Stimulated activated CD4-positive, alpha-beta T cell treated with anti-CD3 and anti-CD28 coated beads, Interleukin-1b, Interleukin-23, amount 100 ng/mL, for 4 hours (primary cell): ENCODE data around the gene NCOA4.
"Not testable (repeated sequence)": the region's sequence is repeated elsewhere in the genome, so short reads cannot be mapped to it uniquely, and the experiment has no call there.

Source experiments
- DNase-seq, 2 donors: peaks; one replicate each; pipeline ENCODE4 v3.0.0-alpha.2; 2020; ENCODE audit warnings: low read depth in 2 of 2

The NCOA4 gene

DNA sequence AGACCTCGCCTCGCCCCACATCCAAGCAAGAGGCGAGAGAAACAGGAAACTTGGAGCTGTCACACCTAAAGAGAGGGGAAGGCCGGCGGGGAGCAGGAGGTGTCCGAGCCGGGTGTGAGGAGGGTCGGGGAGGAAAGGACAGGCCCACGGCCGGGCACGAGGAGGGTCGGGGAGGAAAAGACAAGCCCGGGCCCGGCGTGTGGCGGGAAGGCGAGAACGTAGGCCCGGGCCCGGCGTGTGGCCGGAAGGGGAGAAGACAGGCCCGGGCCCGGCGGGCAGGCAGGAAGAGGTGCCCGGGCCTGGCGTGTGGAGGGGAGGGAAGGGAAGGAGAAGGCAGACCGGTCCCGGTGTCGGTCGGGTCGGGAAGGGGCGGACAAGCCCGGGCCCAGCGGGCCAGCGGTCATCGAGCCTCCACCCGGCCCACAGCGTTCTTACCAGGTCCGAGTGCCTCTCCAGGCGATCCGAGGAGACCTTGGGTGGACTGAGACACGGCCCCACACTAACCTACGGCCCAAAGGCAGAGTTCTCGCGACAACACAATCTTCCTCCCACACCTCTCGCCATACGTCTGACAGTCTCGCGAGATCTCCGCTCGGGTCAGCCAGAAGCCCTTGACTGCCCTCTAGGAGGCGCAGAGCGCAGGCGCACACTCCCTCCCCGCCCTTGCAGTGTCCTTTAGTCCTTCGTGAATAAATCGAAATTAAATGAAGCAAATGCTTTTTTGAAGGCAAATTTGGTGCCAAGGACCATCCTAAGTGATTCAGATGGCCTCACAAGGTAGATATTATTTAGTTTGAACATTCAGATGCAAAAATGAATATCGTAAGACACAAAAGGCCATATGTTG, at the start of gene NCOA4:
Gene NCOA4 (minus strand): TSS at position 533 of the 847 bp plus-strand sequence. CDS start 13,943 bp downstream, outside the sequence.
- DNase-seq = peak; percentile 91 to 92

DNA sequence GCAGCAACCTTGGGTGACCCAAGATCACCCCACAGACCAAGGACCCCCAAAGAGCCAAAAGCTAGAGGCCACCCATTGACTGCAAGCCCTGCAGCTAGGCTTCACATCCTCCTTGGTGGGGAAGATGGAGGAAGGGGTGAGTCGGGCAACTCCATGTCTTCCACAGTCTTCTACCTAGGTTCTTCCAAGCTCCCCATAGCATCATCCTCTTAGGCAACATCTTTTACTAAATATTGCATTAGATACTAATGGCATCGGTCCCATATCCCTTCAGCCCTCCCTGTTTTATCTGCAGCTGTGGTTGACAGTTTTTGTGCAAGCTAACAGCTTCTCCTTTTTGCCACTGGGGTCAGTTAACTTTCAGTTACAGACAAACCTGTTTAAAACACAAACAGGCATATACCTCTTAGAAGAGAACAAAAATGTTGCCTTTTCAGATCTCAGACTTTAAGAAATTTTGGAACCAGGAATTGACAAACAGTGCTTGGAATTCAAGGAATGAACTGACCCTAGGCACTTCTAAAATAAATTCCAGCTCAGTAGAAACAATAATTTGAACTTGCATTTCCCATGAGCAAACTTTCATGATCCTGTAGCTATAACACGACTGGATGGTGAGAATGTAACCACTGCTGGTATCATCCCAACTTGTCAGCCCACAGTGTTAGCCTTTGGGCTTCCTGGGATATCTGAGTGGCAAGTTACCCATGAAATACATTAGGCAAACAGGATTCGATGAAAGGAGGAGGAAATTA, 49.6 kb upstream of the NCOA4 start:
- DNase-seq = no peak

DNA sequence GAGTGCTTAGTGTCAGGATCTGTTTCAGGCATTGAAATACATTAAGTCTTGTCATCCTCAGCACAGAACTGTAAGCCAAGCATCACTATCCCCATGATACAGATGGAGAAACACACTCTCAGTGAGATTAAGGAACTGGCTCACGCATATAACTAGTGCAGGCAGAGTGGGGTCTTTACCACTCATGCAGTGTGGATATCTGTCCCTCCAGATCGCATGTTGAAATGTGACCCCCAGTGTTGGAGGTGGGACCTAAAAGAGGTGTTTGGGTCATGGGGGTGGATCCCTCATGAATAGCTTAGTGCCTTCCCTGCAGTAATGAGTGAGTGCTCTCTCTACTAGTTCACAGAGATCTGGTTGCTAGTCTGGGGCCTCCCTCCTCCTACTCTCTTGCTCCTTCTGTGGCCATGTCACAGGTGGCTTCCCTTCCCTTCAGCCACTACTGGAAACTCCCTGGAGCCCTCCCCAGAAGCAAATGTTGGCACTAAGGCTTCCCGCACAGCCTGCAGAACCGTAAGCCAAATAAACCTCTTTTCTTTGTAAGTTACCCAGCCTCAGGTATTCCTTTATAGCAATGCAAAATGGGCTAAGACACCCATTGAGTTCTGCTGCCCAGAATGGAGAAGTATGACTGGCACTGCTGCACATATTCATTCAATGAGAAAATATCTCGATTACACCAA, 47.4 kb upstream of the NCOA4 start:
- DNase-seq = no peak

DNA sequence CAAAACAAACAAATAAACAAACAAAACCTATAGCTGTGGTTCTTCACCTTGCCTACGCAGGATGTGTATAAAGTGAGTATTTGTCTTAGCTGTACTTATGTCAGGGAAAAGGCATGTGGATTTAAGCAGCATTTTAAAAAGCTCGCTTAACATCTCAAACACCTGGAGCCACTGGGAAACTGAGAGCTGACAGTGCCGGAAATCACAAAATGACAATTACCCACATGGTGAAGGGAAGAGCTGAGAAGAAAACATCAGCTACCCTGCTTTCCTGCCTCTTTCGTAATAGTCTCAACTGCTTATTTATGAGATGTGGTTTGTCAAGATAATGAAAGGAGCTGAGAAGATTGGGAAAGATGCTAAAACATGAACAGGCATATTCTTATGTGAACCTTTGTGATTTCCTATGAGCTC, 46.7 kb upstream of the NCOA4 start:
- no peak for DNase-seq

DNA sequence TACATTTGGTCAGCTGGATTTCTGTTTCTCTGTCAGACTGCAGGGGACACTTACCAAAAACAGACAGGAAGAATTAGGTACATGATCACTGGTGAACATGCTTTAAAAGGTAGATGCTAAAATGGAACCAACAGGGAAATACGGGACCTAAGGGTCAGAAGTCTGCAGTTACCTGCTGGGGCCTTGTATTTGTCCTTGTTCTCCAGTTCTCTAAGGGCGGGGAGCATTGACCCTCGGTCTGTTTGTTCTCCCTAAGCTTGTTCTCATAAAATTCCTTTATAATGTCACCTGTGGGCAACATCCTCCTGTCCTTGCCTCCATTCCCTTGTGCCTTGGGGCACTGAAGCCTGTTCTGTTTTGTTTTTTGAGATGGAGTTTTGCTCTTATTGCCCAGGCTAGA, 45.4 kb upstream of the NCOA4 start:
- no peak for DNase-seq

DNA sequence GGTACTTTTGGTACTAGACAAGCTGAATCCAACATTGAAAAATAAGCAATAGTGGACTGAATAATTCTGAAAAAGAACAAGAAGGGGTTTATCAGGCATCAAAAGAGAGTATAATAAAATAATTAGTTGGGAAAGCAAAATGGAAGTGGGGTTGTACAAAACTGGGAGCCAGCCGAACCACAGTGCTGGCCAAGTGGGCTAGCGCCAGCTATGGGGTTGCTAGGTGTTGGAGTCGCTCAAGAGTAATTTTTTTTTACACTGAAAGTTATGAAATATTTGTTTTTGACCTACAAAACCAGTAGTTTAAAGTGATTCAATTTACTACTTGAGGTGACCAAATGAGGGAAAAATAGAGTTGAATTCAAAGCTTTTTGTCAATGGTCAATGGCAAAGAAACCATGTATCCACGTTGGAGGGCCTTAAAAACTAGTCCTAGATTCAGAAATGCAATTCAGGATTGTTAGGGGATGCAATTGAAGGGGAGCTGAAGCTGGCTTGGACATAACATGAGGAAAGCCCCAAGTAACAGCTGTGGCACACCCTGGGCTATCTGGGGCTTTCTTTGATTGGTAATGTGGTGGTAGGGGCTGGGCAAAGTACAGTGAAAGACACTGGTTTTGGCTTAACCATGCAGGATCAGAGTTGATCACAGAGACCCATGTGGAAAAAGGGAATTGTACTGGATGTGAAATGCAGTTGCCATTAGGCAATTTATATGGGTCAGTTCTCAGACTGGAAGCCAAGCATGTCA, 43.9 kb upstream of the NCOA4 start:
- DNase-seq = no peak

DNA sequence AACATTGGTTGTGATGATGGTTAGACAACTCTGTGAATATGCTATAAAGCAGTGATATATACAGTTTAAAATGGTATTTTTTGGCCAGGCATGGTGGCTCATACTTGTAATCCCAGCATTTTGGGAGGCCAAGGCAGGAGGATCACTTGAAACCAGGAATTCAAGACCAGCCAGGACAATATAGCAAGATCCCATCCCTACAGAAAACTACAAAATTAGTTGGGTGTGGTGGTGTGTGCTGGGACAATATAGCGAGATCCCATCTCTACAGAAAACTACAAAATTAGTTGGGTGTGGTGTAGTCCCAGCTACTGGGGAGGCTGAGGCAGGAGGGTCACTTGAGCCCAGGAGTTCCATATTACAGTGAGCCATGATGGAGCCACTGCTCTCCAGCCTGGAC, 43.1 kb upstream of the NCOA4 start:
- no peak for DNase-seq

DNA sequence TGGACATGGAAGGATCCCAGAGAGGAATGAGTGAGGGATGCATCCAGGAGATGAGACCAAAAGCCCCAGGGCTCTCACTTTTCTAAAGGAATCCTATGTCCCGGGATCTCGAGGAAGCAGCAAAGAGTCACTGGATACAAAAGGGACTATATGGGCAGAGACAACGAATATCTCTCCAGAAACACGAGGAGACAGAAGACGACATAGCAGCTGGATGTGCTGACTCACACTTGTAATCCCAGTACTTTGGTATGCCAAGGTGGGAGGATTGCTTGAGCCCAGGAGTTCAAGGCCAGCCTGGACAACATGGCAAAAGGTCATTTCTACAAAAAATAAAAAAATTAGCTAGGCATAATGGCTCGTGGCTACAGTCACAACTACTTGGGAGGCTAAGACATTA, 40.3 kb upstream of the NCOA4 start:
- no peak for DNase-seq

DNA sequence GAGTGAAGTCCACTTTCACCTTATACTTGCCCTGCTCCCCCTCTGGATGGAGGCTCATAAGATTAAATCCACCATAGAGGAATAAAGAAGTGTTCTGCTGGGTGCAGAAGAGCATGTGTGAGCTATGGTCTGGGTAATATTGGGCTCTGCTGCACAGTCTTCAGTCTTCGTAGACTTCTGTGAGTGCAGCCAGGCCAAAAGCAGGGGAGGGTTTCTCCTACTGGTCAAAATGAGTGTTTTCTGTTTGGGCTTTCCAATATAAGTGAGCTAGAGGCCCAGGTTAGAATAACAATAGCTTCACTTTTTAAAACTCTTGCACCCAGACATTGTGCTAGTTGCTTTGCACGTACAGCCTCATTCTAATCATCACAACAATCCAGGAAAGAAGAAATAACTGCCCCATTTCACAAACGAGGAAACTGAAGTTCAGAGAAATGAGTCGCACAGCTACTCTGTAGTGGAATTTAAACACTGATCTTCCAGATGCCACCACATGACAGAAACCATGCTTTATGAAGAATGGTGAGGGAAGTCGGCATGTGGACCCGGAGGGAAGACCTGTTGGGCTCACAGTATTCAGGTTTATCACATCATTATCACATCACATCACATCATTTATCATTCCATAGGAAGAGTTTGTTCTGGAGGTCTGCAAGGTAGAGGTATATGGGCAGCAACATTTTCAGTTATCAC, 39.5 kb upstream of the NCOA4 start:
- no peak for DNase-seq

DNA sequence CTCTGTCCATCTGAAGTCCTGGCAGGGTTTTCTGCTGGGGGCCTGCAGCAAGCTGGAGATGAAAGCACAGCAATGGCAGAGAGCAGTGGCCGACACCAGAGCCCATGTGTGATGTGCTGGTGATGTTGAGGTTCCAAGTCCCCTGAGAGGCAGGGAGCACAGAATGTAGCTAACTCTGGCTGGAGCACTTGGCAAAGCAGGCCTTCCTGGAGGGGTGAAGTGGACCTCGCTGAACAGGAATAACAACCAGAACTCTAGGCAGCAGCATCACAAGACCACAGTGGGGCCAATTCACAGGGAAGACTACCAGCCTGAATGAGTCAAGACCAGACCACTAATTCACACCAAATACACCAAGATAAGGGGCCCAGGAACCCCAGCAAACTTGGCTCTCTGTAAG, 38.5 kb upstream of the NCOA4 start:
- DNase-seq = no peak

DNA sequence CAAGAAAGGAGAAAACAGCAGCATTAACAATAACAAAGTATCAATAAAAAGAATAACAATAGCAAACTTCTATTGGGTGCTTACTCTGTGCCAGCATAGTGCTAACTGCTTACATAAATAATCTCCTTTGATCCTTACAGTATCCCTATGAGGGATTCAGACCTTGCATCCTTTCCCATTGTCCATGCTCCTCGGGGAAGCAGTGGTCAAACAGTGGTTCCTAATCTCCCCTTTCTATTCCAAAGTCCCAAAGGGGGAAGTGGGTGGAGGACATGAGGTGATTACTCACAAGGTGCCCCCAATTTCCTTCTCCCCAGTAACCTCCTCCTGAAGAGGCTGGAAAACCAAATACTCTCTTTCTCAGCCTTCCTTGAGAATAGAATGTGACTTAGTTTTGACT, 37.7 kb upstream of the NCOA4 start:
- DNase-seq = no peak

DNA sequence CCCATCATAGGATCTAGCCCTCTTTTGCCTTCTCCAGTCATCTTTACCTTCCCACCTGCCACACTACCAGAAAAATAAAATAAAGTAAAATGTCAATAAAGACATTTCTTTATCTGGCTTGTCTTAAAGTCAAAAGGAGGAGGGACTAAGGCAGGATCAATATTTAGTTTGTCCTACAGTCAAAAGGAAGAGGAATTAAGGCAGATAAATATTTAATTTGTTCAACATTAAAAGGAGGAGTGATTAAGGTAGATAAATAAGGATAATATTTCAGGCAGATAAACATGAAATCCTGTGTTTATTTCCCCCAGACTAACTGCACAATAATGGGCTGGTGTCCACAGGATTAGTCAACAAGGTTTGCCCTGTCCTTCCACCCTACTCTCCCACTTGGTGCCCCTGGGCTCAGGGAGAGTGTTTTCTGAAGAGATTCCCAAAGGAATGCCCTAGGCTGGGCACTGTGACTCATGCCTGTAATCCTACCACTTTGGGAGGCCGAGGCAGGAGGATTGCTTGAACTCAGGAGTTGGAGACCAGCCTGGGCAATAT, 33.9 kb upstream of the NCOA4 start:
- DNase-seq = no peak

DNA sequence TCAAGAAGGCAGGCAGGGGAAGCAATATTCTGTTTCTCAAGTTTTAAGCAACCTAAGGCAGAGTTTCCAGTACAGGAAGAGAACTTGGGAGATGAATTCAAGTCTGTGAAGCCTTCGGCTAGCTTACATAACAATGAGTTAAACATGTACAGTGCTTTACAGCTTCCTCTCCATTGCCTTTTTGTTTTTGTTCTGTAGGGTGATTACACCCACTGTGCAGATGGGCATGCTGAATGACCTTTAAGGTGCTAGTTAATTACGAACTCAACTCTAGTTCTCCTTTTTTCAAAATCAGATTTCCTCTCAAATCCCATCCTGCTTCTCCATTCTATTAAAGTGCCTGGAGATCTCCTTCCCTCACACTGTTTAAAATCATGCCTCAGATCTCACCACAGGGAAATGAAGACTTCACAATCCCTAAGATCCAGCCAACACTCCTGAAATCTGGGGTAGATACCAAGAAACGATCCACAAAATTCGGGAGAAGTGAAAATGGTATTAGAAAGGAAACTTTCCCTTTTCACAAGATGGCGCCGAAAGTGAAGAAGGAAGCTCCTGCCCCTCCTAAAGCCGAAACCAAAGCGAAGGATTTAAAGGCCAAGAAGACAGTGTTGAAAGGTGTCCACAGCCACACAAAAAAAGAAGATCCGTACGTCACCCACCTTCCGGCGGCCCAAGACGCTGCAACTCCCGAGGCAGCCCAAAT, 32.5 kb upstream of the NCOA4 start:
- no peak for DNase-seq

DNA sequence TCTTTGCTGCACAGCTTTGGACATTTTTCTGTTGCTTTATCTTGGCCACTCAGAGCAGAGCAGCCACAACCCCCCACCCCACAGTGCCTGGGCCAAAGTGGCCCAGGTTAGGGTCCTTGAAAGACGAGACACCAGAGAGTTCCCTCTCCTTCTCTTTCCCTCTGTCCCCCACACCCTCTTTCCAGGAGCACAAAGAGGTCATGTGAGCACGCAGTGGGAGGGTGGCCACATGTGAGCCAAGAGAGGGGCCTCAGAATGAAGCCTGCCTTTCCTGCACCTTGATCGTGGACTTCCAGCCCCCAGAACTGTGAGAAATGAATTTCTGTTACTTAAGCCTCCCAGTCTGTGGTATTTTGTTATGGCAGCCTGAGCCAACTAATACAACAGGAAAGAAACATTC, 30.3 kb upstream of the NCOA4 start:
- DNase-seq = no peak

DNA sequence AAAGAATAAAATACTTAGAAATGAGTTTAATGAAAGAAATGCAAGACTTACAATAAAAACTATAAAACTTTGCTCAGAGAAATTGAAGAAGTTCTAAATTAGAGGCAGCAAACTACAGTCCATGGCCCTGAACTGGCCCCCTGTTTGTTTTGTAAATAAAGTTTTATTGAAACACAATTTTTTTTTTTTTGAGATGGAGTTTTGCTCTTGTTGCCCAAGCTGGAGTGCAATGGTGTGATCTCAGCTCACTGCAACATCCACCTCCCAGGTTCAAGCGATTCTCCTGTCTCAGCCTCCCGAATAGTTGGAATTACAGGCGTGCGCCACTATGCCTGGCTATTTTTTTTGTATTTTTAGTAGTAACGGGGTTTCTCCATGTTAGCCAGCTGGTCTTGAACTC, 27.5 kb upstream of the NCOA4 start:
- DNase-seq = not testable (repeated sequence)

DNA sequence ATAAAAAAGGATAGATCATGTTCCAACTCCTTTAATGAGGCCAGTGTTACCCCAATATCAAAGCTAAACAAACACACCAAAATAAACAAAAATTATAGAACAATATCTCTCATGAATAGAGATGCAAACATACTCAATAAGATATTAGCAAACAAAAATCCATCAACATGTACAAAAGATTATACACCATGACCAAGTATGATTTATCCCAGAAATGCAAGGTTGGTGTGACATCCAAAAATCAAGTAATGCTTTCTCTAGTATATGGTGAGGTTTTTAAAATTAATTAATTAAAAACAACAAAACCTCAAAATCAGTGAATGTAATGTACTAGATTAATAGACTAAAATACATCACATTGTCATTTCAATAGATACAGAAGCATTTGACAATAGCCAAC, 26.6 kb upstream of the NCOA4 start:
- DNase-seq = no peak

DNA sequence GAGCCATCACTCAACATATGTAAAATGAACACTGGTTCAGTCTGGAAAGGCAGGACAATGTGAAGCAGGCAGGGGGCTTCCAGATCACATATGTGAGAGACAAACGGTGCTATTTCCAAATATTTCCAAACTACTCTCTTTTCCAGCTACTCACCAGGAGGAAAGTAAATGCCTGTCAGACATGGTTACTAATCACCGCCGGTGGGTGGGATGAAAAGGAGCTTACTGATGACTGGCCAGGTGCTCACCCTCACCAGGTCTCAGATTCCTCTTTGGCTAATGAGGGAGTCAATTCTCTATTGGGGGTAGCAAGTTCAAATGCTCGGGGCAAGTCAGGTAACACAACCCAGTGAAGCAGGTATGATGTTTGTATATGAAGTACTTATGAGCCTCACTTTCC, 25.3 kb upstream of the NCOA4 start:
- DNase-seq = no peak

DNA sequence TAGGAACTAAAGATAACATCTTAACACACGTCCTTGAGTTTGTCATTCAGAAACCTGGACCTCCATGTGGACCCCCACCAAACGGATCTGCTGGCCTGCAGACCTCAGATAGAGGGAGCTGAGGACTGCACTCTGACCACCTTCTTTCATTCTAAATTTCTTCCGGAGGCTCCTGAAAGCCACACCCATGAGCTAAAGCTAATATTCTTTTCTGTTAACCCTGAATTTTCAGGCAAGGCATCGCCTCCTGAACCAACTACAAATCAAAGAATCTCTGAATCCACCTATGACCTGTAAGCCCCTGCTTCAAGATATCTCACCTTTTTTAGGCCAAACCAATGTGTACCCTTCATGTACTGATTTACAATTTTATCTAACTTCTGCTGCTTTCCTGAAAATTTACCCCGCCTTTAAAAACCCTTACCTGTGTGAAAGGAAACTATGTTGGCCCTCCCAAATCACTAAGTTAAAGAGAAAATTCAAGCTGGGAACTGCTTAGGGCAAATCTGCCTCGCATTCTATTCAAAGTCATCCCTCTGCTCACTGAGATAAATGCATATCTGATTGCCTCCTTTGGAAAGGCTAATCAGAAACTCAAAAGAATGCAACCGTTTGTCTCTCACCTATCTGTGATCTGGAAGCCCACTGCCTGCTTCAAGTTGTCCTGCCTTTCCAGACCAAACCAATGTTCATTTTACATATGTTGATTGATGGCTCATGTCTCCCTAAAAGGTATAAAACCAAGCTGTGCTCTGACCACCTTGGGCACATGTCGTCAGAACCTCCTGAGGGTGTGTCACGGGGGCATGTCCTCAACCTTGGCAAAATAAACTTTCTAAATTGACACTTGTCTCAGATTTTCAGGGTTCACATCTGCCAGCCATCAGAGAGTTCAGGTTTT, 23.4 kb upstream of the NCOA4 start:
- no peak for DNase-seq

DNA sequence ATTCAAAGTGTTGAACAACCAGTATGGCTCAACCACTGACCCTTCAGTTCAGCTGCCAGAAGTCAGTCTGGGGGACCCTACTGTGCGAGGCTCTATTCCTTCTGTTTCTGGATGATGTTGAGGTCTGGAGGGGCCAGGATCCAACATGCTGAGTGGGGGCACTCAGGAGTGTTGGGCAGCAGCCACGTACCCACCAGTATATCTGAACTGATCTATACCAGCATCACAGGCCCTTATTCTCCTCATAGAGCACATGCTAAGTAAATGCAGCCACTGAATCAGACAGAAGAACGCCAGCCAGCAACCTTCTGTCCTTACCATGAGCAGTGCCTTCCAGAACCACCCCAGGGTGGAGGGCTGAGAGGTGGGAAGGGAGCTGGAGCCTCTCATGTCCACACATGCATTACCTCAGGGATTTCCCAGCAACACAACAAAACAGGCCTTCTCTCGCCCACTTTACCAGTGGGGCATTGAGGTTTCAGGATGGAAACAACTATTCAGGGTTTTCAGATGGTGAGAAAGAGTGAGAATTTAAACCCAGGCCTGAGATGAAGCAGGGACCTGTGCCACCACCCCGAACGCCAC, 22.5 kb upstream of the NCOA4 start:
- no peak for DNase-seq
